HG02885 (cell line): ENCODE results near the gene IER3.

Source experiments
- ATAC-seq: cut with Tn5 transposase; IDR thresholded peaks from one replicate; pipeline ENCODE4 v1.9.1; 2021; ENCODE audit warnings: mild to moderate bottlenecking; ENCODE audit not compliant: unreplicated experiment, poor library complexity

IER3 gene

DNA sequence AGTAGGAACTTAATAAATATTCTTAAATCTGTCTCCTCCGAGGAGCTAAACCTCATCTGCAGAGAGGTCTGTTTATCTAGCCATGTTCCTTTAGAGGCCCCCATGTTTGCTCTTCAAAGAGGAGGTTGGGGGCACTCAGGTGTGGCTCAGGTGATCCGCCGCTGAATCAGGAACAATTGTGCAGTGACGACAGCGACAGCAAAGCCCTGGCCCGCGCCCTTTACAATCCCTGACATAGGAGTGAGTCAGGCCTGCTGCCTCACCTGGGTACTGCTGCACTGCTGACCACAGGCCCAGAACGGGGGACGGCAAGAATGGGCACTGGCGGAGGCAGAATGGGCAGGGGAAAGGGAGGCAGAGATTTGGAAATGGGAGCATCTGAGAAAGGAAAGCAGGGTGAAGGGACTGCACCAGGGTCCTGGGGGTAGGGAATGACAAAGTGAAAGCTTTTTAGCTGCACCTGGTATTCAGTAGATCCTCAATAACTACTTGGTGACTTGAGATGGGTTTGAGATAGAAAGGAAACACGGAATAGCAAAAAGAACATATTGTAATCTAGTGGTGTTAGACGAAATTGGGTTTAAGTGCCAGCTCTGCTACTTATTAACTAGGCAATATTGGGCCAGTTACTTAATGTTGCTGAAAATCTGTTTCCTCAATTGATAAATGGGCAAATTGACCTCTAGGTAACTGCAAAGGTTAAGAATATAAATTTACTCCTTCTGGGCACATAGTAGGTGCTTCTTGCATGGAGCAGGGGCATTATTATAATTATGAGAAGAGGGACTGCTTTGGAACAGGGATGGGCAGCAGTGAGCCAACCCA, 5.4 kb upstream of the IER3 start:
- no peak for ATAC-seq

DNA sequence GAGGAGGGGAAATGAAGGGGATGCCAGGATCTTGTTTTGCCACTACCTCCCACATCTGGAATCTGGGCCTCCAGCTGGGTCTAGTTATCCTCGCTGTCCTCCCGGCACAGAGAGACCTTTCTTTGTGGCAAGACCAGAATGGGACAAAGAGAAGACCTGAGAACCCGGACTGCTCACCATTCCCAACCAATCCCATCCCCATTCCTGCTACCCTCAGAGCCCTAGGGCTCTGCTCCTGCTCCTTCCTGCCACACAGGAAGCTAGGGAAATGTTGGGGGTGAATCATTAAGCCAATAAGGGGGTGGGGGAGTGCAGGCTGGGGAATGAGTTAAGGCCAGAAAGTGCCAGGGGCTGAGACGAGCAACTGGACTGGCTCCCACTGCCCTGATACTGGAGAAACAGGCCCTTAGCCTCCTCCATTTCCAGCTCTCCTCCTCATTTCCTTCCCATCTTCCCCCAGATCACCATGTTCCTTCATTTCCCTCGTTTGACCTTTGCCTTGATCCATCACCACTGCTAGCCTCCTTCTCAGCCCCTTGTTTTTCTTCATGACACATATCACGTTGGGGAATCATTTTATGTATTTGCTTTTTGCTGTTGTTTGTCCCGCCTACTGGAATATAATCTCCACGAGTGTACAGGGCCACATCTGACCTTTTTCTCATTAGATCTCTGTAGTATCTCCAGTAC, 4.6 kb upstream of the IER3 start:
- no peak for ATAC-seq

DNA sequence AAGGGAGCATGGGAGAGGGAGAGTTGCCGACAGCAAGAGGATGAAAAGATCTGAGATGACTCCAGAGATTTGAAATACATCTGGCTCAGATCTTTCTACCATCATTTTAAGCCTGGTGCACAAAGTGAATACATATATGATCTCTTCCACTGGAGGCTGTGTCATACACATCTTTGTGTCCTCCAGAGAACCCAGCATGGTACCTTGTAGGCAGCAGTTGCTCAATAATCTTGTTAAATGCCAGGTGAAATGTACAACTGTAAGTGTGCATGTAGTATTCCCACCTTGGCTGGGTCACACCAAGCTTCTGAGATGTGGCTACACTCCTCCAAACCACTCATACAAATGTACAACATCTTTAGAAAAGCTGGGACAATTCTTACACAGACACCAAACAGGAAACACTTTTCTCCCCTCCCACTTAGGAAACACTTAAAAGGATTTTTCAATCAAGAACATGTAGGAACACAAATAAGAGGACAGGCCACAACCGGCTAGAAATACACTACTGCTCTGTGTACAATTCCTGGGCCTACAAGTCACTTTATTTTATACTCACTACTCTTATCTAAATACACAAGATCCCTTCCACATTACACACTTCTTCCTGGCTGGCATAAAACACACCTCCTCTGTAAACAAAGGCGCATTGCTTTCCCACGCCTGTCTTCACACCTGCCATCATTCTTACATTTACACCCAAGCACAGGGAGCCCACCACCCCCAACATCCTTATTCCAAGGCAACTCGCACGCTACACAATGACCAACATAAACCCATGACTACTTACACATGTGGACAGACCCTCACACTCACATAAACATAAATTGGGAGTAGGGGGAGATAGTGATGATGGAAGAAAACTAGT, 3.8 kb upstream of the IER3 start:
- ATAC-seq = no peak

DNA sequence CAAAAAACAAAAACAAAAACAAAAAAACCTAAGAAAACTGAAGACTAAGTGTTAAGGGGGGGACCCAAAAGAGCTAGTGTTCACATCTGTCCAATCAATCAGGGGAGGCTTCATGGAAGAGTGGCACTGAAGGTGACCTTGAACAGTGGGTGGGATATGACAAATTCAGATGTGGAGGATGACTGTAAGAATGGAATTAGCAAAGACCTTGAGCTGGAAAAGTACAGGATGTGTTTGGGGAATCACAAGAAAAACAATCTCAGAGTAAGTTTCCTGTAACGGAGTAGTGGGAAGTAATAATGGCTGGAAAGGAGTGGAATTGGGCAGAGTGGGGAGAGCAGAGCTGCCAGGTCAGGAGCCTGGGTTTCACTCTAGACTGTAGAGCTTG, 2.9 kb upstream of the IER3 start:
- no peak for ATAC-seq

DNA sequence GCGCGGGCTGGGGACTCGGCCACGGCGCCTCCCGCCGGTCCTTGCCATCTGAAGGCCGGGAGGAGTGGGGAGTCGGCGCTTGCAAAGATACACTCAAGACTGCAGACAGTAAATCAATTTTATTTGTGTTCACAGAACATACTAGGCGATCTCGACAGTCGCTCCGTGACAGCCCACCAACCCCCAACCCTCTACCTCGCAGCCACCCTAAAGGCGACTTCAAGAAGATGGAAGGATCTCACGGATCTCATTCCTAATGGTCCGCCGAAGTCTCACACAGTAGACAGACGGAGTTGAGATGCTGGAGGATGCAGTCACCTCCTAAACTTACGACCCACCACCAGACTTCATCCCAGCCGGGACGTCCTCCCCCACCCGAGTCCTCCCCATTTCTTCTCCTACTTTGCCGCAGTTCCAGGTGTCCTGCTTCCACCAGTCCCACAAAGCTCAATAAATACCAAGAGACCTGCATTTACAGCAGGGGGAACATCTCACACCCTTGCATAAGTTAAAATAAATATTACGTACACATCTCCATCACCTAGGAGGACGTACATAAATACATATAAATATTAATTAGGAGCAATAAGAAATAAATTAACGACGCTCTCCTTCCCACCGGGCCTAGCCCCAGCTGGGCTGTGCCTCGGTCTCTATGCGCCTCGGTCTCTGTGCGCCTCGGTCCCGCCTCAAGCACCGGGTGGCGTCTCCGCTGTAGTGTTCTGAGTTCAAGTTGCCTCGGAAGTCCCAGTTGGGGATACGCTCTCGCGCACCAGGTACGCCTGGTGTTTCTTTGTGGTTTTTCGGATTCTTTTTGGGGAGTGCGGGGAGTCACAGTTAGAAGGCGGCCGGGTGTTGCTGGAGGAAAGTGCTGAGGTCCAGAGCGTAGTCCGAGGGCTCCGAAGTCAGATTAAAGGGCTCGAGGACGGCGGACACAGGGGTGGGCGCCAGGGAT, 971 bp downstream of the IER3 start:
- no peak for ATAC-seq

DNA sequence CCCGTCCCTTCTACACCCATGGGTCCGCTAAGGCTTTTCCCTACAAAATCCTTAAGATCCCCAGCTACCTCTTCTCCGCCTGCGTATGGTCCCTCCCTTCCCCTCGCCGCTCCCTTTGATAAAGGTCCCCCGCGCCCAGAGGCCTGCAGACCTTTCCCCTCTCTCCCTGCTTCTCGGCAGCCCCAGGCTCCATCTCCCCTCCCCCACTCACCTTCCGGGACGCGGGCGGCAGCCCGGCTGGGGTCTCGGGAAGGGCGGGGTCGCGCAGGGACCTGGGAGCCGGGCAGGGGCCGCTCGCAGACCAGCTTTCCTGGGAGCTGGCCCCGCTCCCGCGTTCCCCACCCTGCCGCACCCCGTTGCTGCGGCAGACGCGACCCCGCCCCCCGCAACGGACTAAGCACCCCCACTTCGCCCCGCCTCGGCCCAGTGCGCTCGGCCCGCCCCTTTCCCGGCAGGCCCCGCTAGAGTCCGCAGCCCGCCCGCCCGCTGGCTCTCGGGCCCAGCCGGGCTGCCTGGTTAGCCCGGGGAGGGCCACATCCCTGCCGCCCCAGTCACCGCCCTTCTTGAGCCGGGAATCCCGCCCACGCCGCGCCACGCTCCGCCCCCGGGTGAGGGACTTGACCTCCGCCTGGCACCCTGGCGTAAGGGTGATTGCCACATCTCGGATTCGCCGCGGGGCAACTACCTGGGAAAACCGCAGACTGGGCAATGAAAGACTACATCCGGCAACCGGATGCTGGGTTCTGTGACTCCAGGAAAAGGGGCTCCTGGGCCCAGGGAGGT, 1.8 kb downstream of the IER3 start, which contains the start of gene FLOT1:
Gene FLOT1 (minus strand): TSS at position 372 of the 783 bp plus-strand sequence. CDS start 498 bp downstream, outside the sequence.
- ATAC-seq = peak; percentile 78

DNA sequence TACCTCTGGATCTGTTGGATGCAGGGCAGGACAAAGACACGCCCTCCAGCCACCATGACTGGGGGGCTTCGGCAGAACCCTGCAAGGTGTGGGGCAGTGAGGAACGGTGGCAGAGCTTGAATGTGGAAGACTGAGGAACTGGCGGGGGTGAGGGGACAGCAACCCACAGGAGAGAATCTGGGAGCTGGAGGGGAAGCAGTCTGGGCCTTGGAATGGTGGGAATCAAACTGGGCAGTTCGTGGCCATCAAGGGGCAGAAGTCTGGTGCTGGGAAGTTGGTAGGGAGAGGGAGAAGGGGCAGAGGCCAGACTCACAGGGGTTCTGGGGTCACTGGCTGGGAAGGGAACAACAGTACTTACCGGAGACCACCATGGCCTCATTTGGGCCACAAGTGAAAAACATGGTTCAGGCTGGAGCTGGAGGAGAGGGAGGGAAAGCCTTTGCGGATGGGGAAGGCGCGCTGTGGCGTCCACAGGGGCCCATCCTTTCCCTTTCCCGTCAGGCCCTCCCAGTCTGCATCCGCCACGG, 2.5 kb downstream of the IER3 start:
- no peak for ATAC-seq

DNA sequence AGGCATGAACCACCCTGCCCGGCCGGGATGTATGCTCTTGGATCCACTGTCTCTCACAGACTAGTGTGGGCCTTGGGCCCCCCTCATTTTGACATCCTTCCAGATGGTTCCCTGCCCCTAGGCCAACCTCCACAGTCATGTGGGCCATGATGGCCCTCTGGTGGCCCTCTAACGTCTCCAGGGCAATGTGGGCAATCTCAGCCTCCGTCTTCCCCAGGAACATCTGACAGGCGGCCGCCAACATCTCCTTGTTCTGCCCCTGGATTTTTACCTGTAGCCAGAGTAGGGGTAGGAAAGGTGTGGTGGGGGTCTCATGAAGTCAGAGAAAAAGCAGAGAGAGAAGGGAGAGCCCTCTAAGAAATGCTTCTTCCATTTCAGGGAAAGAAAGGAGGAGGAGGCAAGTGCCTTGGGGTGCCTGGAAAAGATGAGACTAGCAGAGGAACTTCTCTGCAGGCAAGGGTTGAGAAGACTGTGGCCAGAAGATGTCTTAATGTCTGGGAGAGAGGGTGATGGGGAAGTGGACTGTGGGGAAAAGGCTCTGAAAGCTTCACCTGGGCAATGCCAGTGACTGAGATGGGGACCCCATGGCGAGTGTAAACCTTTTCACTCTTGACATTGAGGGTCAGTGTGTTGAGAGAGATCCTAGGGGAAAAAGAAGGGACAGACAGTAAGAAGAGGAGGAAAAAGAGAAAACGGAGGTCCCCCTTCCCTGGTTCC, 3.1 kb downstream of the IER3 start:
- no peak for ATAC-seq

DNA sequence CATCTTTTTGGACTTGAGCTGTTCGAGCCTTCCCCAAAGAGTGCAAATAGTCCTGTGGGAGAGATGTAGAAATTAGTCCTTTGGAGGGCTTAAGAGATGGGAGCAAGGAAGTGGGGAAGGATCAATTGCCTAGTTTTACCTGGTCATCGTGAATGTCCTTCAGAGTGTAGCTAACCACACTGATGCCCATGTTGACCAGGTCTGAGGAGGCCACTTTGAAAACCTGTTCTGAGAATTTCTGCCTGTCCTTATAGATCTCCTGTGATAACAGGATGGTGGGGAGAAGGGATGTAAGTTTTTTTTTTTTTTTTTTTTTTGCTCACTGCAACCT, 3.8 kb downstream of the IER3 start:
- no peak for ATAC-seq

DNA sequence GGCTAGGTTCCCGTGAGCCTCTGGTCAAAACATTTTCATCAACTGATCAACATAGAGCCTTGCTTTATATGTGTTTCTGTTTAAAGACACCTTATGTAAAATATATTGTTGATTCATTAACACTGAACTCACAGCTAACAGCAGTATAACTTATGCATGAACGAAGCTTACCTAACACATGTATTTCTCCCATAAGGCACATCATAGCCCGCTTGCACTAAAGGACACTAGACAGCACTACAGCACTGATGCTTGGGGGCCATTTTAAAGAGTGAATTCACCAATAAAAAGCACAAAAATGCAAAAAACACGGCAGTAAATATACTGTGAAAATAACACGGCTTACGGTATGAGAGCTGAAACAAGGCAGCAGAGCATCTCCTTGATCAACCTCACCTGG, 5.8 kb downstream of the IER3 start:
- no peak for ATAC-seq

DNA sequence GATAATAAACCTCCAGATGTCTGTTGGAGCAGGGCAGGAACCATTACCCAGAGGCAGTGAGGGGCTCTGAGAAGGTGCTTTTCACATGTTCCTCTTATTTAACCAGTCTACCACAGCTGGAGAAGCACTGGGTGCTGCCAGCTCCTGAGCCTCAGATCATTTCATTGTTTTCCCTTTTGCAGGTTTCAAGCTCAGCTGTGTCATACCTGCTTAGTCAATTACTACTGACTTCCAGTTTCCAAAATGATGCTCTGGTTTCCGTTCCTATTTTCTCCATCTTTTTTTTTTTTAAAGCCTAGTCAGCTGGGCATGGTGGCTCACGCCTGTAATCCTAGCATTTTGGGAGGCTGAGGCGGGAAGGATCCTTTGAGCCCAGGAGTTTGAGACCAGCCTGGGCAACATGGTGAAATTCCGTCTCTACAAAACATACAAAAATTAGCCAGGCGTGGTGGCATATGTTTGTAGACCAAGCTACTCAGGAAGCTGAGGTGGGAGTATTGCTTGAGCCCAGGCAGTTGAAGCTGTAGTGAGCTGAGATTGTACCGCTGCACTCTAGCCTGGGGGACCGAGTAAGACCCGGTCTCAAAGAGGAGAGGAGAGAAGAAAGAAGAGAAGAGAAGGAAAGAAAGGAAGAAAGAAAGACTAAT, 8.6 kb downstream of the IER3 start:
- ATAC-seq = no peak

DNA sequence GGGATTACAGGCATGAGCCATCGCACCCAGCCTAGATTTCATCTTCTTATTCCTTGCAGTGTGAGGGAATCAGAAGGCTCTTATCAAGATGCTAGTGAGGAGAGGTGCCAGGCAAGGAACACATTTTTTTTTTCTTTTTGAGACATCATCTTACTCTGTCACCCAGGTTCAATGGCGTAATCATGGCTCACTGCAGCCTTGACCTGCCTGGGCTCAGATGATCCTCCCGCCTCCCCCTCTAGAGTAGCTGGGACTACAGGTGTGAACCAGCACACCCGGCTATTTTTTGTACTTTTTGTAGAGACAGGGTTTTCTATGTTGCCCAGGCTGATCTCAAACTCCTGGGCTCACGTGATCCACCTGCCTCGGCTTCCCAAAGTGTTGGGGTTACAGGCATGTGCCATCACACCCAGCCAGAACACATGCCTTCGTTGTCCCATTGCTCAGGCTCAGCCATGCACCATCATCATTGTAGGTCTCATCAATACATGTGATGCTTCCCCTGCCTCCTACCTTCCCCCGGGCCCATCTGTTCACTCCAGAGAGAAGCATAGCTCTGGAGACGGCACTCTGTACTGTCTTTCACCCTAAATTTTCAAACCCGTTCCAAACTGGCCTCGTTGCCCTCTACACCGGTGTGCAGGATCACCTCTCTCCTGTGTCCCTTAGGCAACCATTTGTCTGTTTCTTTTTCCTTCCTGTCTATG, 12.0 kb downstream of the IER3 start:
- ATAC-seq = no peak

DNA sequence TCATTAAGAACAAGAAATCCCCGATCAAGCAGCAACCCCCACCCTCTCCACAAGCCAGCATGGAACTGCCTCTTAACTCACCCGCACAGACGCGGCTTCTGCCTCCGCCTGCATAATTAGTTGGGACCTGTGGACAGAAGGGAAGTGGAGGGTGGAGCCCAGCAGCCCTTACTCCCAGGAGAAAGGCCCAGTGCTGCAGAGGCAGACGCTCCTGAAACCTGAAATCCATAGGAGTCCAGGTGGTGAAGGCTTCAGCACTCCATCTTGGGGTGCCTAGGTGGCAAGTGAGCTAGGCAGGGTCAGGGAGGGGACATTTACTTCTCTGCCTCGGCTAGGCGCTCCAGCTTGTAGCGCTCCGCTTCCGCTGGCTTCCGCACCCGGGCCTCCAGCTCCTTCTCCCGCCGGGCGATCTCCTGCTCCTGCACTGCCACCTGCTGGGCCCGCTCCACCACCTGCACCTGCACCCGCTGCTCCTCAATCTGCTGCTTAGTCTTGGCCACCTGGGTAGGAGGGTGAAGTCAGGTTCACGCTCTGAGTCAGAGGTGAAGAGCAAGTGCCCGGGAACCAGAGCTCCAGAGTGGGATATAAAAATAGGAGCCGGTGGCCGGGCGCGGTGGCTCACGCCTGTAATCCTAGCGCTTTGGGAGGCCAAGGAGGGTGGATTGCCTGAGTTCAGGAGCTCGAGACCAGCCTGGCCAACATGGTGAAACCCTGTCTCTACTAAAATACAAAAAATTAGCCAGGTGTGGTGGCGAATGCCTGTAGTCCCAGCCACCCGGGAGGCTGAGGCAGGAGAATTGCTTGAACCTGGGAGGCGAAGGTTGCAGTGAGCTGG, 13.5 kb downstream of the IER3 start:
- no peak for ATAC-seq

DNA sequence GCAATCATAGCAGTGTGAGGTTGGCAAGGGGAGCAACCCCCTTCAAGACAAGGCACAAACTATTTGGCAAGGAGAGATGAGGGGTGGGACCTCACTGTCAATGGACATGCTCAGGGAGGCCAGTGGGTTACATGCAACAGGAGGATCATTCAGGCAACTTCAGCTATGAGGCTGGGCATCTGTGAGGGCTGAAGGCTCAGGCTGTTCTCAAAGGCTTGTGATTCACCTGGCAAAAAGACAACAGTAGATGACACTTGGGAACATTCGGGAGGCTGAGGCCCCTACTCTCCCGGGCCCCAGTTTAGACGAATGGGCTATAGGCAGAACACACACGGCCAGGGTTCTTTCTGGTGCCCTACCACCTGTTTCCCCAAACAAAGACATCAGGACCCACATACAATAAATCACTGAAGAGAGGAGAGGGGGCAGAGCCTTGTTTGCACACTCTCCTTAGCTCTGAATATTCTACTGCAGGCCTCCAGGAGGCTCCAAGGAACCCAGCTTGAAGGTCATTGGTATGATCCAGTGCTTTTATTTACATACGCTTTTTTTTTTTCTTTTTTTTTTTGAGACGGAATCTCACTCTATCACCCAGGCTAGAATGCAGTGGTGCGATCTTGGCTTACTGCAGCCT, 16.3 kb downstream of the IER3 start:
- ATAC-seq = no peak

DNA sequence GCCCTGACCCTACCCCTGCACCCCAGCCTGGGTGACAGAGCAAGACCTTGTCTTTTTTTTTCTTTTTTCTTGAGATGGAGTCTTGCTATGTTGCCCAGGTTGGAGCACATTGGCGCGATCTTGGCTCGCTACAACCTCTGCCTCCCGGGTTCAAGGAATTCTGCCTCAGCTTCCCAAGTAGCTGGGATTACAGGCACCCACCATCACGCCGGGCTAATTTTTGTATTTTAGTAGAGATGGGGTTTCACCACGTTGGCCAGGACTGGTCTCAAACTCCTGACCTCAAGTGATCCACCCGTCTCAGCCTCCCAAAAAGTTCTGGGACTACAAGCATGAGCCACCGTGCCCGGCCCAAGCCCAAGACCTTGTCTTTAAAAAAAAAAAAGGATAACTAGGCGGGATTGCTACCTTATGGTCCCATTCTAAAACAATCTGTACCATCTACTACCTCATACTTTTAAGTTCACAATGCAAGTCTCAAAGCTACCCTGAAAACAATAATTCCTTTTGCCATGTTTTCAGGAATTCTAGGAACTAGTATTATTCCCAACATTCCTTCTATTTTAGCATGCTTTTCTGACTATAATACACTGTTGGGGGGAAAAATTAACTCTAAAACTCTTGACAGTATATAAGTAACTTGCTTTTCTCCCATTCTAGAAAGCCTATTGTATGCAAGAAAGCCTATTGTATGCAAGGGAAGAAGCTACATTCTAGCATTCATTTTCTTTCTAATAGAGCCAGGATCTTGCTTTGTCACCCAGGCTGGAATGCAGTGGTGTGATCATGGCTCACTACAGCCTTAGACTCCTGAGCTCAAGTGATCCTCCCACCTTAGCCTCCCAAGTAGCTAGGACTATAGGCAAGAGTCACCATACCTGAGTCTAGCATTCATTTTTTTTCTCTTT, 17.6 kb downstream of the IER3 start:
- no peak for ATAC-seq
